ENCODE data around the gene PIANP. TPM values are rescaled to one million over a fixed set of nuclear protein-coding genes. Genes with fewer than 3 reads are reported as not detected.
A peak's percentile ranks its signal among the peaks of the same experiment; 100 is the strongest.
"Not testable (repeated sequence)": the region's sequence is repeated elsewhere in the genome, so short reads cannot be mapped to it uniquely, and the experiment has no call there.

PIANP gene
- total and polyA plus RNA-seq, 10 of the 15 experiments (the other 5 are each of a cell fraction or from before 2014, with no cell fraction given) = 0.08 to 0.12 (median 0.08) TPM; not detected in 7

DNA sequence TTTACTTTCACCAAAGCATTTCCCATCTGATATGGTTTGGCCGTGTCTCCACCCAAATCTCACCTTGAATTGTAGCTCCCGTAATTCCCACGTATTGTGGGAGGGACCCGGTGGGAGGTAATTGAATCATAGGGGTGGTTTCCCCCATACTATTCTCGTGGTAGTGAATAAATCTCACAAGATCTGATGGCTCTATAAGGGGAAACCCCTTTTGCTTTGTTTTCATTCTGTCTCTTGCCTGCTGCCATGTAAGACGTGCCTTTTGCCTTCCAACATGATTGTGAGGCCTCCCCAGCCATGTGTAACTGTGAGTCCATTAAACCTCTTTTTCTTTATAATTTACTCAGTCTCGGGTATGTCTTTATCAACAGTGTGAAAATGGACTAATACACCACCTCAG lies 42.7 kb upstream of the PIANP start:
- WGBS (ENCODE audit: insufficient coverage, insufficient replicate concordance, low lambda C conversion rate, missing lambda C conversion rate) = 46% methylated on average over 7 of the region's 7 CpGs
- H2AFZ ChIP-seq (ENCODE audit: control insufficient read depth, low read depth, low read length); H3K27me3 ChIP-seq (replicated peaks in 1 of 2; ENCODE audit: control insufficient read depth in 2 of 2, insufficient read depth in 2 of 2, low read length in 1 of 2); H3K4me2 ChIP-seq (ENCODE audit: control insufficient read depth, insufficient read depth); H3K36me3 ChIP-seq (ENCODE audit: control insufficient read depth in 2 of 2, insufficient read depth in 2 of 2, low read length in 1 of 2); H3K9ac ChIP-seq (ENCODE audit: control insufficient read depth, insufficient read depth, low read length); BruUV-seq (replicated peaks); ATAC-seq; SMC1A ChIA-PET (ENCODE audit: uncharacterized antibody, unreplicated experiment); in situ Hi-C loops (cut with MboI); FAIRE-seq; H3K4me3 ChIP-seq; H3K79me2 ChIP-seq (ENCODE audit: control insufficient read depth, insufficient read depth, low read length); H4K20me1 ChIP-seq (ENCODE audit: control insufficient read depth, insufficient read depth); intact Hi-C loops (cut with micrococcal nuclease; ENCODE audit: unreplicated experiment); RAD21 ChIA-PET (ENCODE audit: unreplicated experiment); DNase-seq (ENCODE audit: low read depth, low spot score); H3K27ac ChIP-seq (ENCODE audit: control insufficient read depth, insufficient read depth); H3K9me3 ChIP-seq (replicated peaks; ENCODE audit: control insufficient read depth, insufficient read depth, low read length); CTCF ChIA-PET: not testable (repeated sequence)
- peaks cover 13% of the 10 kb centered on the region for H3K4me1 ChIP-seq (ENCODE audit: control insufficient read depth, insufficient read depth, low read length)
- POLR2A ChIA-PET = interaction anchor here (0.6 kb wide), 1 partner anchor 320 kb away, joined by 3 read pairs; no protein-coding TSS in a partner anchor

DNA sequence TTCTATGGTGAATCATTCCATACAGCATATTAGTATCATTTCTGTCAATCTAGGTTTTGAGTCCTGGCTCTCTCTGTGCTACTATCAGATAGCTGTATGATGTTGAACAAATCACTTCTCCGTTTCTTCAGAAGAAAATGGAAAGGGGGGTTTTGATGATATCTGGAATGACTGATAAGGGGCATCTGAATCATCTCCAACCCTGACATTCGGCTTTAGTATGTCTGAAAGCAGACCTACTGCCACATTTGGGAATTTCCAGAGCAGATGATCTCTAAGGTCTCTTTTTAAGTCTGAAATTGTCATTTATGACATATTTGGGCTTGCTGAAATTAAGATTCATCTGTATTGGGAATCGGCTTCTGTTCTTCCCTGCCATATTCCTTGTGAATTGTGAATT lies 42.2 kb upstream of the PIANP start:
- DNase-seq (ENCODE audit: low read depth, low spot score) = no peak
- Histone ChIP-seq H3K79me2 (ENCODE audit: control insufficient read depth, insufficient read depth, low read length) (no peaks in the 10 kb centered on the region), H3K4me1 (ENCODE audit: control insufficient read depth, insufficient read depth, low read length) (peaks cover 13% of the 10 kb centered on the region), H2AFZ (ENCODE audit: control insufficient read depth, low read depth, low read length) (no peak overlapping the region), H3K9me3 (replicated peaks; ENCODE audit: control insufficient read depth, insufficient read depth, low read length) (peaks cover 5% of the 10 kb centered on the region), H3K27ac (ENCODE audit: control insufficient read depth, insufficient read depth) (no peak overlapping the region), H4K20me1 (ENCODE audit: control insufficient read depth, insufficient read depth) (no peaks in the 10 kb centered on the region), H3K4me2 (ENCODE audit: control insufficient read depth, insufficient read depth) (no peak overlapping the region), H3K4me3 (no peak overlapping the region), H3K9ac (ENCODE audit: control insufficient read depth, insufficient read depth, low read length) (no peak overlapping the region), H3K36me3 (ENCODE audit: control insufficient read depth in 2 of 2, insufficient read depth in 2 of 2, low read length in 1 of 2) (no peaks in the 10 kb centered on the region; a peak in 3 of 4 replicates), H3K27me3 (replicated peaks in 1 of 2; ENCODE audit: control insufficient read depth in 2 of 2, insufficient read depth in 2 of 2, low read length in 1 of 2) (no peaks in the 10 kb centered on the region)
- peak; percentile 7 for FAIRE-seq
- in situ Hi-C loops (cut with MboI) (no loop called here), intact Hi-C loops (cut with micrococcal nuclease; ENCODE audit: unreplicated experiment) (no loop called here)
- 7% methylated on average over 3 of the region's 3 CpGs for WGBS (ENCODE audit: insufficient coverage, insufficient replicate concordance, low lambda C conversion rate, missing lambda C conversion rate)
- BruUV-seq (replicated peaks) = no TSS peak
- ChIA-PET RAD21 (ENCODE audit: unreplicated experiment) (no interaction called here), POLR2A (interaction anchor here (0.6 kb wide), 1 partner anchor 319 kb away, joined by 3 read pairs; no protein-coding TSS in a partner anchor), CTCF (no interaction called here), SMC1A (ENCODE audit: uncharacterized antibody, unreplicated experiment) (interaction anchor here (0.6 kb wide), 1 partner anchor 79 kb away, joined by 3 read pairs; no protein-coding TSS in a partner anchor)
- peak; percentile 18; the same call in 1 of the 3 replicates for ATAC-seq
- TF ChIP-seq RCOR1 (conservative IDR thresholded peaks at IDR 0.05; ENCODE audit: low read depth, low read length) (no peak), BMI1 (IDR thresholded peaks at IDR 0.05; ENCODE audit: borderline replicate concordance) (no peak), TARDBP (IDR thresholded peaks at IDR 0.05; ENCODE audit: borderline replicate concordance) (no peak), ZZZ3 (IDR thresholded peaks at IDR 0.05; ENCODE audit: control insufficient read depth, insufficient read length, low read depth) (no peak), BCL11A (IDR thresholded peaks at IDR 0.05; ENCODE audit: low read depth, low read length) (no peak), TBL1XR1 (IDR thresholded peaks at IDR 0.05; ENCODE audit: low read depth, low read length) (no peak), IKZF1 (conservative IDR thresholded peaks at IDR 0.05) (no peak), FOXM1 (IDR thresholded peaks at IDR 0.05; ENCODE audit: low read depth, low read length) (no peak), ASH2L (IDR thresholded peaks at IDR 0.05; ENCODE audit: borderline replicate concordance, low read depth) (no peak), EP300 (IDR thresholded peaks at IDR 0.05; ENCODE audit: borderline replicate concordance in 1 of 2, control insufficient read depth in 1 of 2, low read depth in 2 of 2, low read length in 2 of 2) (no peak), KLF5 (IDR thresholded peaks at IDR 0.05; ENCODE audit: partially characterized antibody) (no peak), CBFB (IDR thresholded peaks at IDR 0.05; ENCODE audit: low read depth) (no peak)
- TF ChIP-seq, protein P1, sequence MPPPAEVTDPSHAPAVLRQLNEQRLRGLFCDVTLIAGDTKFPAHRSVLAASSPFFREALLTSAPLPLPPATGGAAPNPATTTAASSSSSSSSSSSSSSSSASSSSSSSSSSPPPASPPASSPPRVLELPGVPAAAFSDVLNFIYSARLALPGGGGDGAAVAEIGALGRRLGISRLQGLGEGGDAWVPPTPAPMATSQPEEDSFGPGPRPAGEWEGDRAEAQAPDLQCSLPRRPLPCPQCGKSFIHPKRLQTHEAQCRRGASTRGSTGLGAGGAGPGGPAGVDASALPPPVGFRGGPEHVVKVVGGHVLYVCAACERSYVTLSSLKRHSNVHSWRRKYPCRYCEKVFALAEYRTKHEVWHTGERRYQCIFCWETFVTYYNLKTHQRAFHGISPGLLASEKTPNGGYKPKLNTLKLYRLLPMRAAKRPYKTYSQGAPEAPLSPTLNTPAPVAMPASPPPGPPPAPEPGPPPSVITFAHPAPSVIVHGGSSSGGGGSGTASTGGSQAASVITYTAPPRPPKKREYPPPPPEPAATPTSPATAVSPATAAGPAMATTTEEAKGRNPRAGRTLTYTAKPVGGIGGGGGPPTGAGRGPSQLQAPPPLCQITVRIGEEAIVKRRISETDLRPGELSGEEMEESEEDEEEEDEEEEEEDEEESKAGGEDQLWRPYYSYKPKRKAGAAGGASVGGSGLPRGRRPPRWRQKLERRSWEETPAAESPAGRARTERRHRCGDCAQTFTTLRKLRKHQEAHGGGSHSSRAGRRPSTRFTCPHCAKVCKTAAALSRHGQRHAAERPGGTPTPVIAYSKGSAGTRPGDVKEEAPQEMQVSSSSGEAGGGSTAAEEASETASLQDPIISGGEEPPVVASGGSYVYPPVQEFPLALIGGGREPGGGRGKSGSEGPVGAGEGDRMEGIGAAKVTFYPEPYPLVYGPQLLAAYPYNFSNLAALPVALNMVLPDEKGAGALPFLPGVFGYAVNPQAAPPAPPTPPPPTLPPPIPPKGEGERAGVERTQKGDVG (CRISPR knock-in tag; IDR thresholded peaks at IDR 0.05) = no peak
